A673 (cell line): ENCODE results near the gene FAH. TPM values are rescaled to one million over a fixed set of nuclear protein-coding genes. Genes with fewer than 3 reads are reported as not detected.

Experiments
- BruUV-seq: library from RNA; stranded (reverse); fragments of 400-500 nt; replicated peaks from 2 replicates; lab custom pipeline; 2021; lab: Mats Ljungman, UMichigan
- CTCF ChIA-PET: fragments of 300-600 bp; sonication (Branson Sonifier 250); formaldehyde crosslinking; loops from one replicate; lab custom pipeline; 2022; ENCODE audit warnings: antibody characterized with exemption; lab: Charles Lee
- POLR2A ChIA-PET: fragments of 300-600 bp; sonication (Branson Sonifier 250); formaldehyde crosslinking; loops from one replicate; lab custom pipeline; 2022; ENCODE audit warnings: antibody characterized with exemption; ENCODE audit not compliant: low non-redundant PET; lab: Charles Lee
- DNase-seq: peaks from one replicate; pipeline ENCODE4 v3.0.0-alpha.2; 2015; ENCODE audit warnings: low spot score
- H3K27ac ChIP-seq: fragments of 200-600 bp; sonication (generic); 2 replicates; pipeline ENCODE4 v1.5.1; 2016; ENCODE audit warnings: mixed run types, low read depth, mild to moderate bottlenecking, mixed read lengths, antibody characterized with exemption, low read length; ENCODE audit not compliant: poor library complexity, severe bottlenecking
- H3K27me3 ChIP-seq: fragments of 200-600 bp; sonication (generic); replicated peaks from 2 replicates; pipeline ENCODE4 v1.6.1; 2017; ENCODE audit warnings: mixed run types, low read depth, mild to moderate bottlenecking, mixed read lengths, antibody characterized with exemption, low read length; ENCODE audit not compliant: insufficient read depth, poor library complexity
- H3K36me3 ChIP-seq: fragments of 200-600 bp; sonication (generic); 2 replicates; pipeline ENCODE4 v1.6.1; 2016; ENCODE audit warnings: mixed run types, mild to moderate bottlenecking, mixed read lengths, antibody characterized with exemption, low read length; ENCODE audit not compliant: insufficient read depth, poor library complexity, severe bottlenecking
- H3K4me1 ChIP-seq: fragments of 200-600 bp; sonication (generic); 2 replicates; pipeline ENCODE4 v1.6.1; 2017; ENCODE audit warnings: mixed run types, mild to moderate bottlenecking, mixed read lengths, antibody characterized with exemption, low read length; ENCODE audit not compliant: insufficient read depth, poor library complexity, severe bottlenecking
- H3K4me3 ChIP-seq: fragments of 200-600 bp; sonication (generic); 2 replicates; pipeline ENCODE4 v1.5.1; 2016; ENCODE audit warnings: low read depth, mixed run types, mild to moderate bottlenecking, mixed read lengths, low read length; ENCODE audit not compliant: poor library complexity, severe bottlenecking
- H3K9me3 ChIP-seq: fragments of 200-600 bp; sonication (generic); 2 replicates; pipeline ENCODE4 v1.6.1; 2016; ENCODE audit warnings: mixed run types, low read depth, mild to moderate bottlenecking, mixed read lengths, antibody characterized with exemption, low read length; ENCODE audit not compliant: poor library complexity, severe bottlenecking
- CTCF ChIP-seq: fragments of 300-800, 200-600 bp; sonication (generic); conservative IDR thresholded peaks from 2 replicates; pipeline ENCODE4 v1.5.1; 2017; ENCODE audit warnings: low read depth, mild to moderate bottlenecking, antibody characterized with exemption, low read length, moderate library complexity, mixed read lengths
- EZH2 ChIP-seq: fragments of 200-600 bp; sonication (generic); IDR thresholded peaks from 2 replicates; pipeline ENCODE4 v1.6.1; 2017; ENCODE audit warnings: borderline replicate concordance, low read depth, mild to moderate bottlenecking, mixed read lengths, antibody characterized with exemption, low read length; ENCODE audit not compliant: poor library complexity, severe bottlenecking
- intact Hi-C: fragments of 100-400 bp; cut with micrococcal nuclease; formaldehyde crosslinking; loops from one replicate; pipeline ENCODE4 v1.10.0; 2022; ENCODE audit not compliant: unreplicated experiment
- total RNA-seq: library from RNA; stranded (reverse); gene quantifications from 2 replicates; pipeline ENCODE4 v1.2.3, GENCODE V29; 2021

FAH gene
- total RNA-seq, 1 experiment from 2014 or later, result 2.0 TPM

DNA sequence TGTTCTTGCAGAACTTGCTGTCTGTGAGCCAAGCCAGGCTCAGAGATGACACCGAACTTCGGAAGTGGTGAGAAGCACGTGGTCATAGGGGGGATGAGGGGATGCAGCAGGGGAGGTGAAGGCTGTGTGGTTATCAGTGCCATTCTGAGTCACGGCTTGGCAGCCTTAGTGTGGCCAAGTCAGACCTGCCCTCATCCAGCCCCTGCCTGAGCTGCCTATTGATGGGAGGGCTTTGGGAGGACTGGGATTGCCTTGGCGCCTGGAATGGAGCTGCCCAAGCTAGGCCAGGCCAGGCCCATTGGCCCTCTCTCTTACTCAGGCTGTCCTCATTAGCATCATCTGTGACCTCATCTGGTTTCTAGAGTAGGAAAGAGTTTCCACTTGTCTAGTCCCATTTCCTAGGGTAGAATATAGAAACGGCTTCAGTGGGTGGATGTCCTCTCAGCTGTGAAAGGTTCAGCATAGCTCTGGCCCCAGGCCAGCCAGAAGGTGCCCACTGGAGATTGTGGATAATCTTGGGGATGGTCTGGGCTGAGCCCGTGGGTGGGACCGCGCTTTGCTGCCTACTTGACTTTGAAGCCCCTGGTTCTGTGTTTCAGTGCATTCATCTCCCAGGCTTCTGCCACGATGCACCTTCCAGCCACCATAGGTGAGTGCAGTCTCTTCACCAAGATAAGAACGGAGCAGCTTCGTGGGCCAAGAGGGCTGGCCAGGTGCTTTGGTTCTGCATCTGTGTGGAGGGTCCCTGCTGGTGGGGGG, 7.2 kb downstream of the FAH start:
- H3K27ac ChIP-seq, result no peak overlapping the region
- no peak for DNase-seq
- no TSS peak for BruUV-seq
- ChIA-PET CTCF (no interaction called here), POLR2A (no interaction called here)
- intact Hi-C loops, result no loop called here
- no peaks in the 10 kb centered on the region for H3K27me3 ChIP-seq
- no peaks in the 10 kb centered on the region for H3K9me3 ChIP-seq
- H3K4me1 ChIP-seq, result no peaks in the 10 kb centered on the region
- H3K4me3 ChIP-seq, result no peak overlapping the region
- no peak for TF ChIP-seq CTCF
- no peak for TF ChIP-seq EZH2
- no peaks in the 10 kb centered on the region for H3K36me3 ChIP-seq

- POLR2A ChIA-PET, result no interaction called here
- intact Hi-C loops, result no loop called here
- no peaks in the 10 kb centered on the region for H3K36me3 ChIP-seq
- CTCF ChIA-PET, result no interaction called here
- no peak overlapping the region for H3K27ac ChIP-seq
- DNase-seq, result no peak
- BruUV-seq, result no TSS peak
- no peak overlapping the region for H3K4me3 ChIP-seq
- no peaks in the 10 kb centered on the region for H3K27me3 ChIP-seq
- no peaks in the 10 kb centered on the region for H3K4me1 ChIP-seq
- TF ChIP-seq CTCF, result no peak
- TF ChIP-seq EZH2, result no peak
- no peaks in the 10 kb centered on the region for H3K9me3 ChIP-seq
Observed at GRCh38 chr15:80160570-80161156, 7.9 kb downstream of the FAH start.

- ChIA-PET CTCF (no interaction called here), POLR2A (no interaction called here)
- intact Hi-C loops, result no loop called here
- no peaks in the 10 kb centered on the region for H3K27me3 ChIP-seq
- no peaks in the 10 kb centered on the region for H3K9me3 ChIP-seq
- H3K27ac ChIP-seq, result no peak overlapping the region
- no peaks in the 10 kb centered on the region for H3K4me1 ChIP-seq
- H3K36me3 ChIP-seq, result no peaks in the 10 kb centered on the region
- DNase-seq, result no peak
- TF ChIP-seq EZH2, result no peak
- TF ChIP-seq CTCF, result no peak
- BruUV-seq, result no TSS peak
- no peak overlapping the region for H3K4me3 ChIP-seq
Observed at GRCh38 chr15:80161468-80162016, 8.7 kb downstream of the FAH start.
